ENCODE measurements around the gene CHD3.

The CHD3 gene

DNA sequence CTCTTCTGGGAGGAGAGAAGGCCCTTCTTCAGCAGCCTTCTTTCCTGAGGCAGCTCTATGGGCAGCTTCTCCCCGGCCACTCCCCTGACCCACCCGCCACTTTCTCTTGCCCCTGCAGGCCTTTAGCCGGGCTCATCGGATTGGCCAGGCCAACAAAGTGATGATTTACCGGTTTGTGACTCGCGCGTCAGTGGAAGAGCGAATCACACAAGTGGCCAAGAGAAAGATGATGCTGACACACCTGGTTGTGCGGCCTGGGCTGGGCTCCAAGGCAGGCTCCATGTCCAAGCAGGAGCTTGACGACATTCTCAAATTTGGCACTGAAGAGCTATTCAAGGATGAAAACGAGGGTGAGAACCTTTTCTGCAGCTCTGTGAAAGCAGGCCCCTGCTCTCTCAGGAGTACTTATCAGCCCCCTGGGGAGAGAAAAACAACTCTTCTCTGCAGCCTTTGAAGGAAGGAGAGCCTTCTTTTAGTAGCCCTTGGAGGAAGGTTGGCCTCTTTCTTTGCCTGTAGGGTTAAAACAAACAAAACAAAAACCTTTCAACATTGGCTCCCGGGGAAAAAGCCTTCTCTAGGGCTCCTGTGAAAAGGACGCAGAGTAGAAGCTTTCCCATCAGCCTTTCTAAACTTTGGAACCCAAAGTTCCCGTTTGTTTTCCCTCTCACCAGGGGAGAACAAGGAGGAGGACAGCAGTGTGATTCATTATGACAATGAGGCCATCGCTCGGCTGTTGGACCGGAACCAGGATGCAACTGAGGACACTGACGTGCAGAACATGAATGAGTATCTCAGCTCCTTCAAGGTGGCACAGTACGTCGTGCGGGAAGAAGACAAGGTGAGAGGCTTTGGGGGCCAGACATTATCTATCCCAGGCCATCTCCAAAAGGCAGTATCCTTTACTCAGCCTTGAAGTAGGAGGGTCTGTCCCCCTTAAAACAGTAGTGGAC, 14.8 kb downstream of the CHD3 start:
- no peak for DNase-seq

DNA sequence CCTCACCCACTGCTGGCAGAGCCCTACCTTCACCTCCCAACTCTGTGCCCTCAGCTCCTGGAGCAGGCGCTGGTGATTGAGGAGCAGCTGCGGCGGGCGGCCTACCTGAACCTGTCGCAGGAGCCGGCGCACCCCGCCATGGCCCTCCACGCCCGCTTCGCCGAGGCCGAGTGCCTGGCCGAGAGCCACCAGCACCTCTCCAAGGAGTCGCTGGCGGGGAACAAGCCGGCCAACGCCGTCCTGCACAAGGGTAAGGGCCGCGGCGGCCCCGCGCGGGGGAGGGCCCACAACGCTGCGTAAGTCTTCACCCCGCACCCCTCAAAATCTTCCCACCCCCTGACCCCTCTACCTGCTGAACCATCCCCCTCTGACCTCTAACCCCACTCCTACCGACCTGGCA, 20.5 kb downstream of the CHD3 start:
- DNase-seq, result no peak

DNA sequence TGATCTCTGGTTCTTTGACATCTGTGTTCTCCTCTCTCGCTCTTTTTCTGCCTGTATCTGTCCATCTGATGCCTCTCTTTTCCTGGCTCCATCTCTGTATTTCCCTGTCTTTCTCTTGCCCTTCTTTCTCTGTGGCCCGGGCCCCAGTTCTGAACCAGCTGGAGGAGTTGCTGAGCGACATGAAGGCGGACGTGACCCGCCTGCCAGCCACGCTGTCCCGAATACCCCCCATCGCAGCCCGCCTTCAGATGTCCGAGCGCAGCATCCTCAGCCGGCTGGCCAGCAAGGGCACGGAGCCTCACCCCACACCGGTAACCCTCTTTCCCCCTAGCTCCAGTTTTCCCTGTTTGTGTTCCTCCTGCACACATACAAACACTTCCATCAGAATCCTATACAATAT, 21.7 kb downstream of the CHD3 start:
- no peak for DNase-seq

DNA sequence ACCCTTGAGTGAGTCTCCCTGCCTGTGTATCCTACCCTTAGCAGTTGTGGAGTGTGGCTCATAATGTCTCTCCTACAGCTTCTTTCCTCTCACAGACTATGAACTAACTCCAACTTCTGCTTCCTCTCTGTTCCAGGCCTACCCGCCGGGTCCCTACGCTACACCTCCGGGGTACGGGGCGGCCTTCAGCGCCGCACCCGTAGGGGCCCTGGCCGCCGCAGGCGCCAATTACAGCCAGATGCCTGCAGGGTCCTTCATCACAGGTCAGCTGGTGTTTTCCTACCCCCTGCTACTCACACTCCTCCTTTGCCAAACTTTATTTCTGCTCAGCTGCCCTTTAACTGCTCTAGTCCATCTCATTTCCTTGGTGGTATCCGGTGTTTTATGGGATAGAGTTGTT, 22.1 kb downstream of the CHD3 start:
- no peak for DNase-seq

DNA sequence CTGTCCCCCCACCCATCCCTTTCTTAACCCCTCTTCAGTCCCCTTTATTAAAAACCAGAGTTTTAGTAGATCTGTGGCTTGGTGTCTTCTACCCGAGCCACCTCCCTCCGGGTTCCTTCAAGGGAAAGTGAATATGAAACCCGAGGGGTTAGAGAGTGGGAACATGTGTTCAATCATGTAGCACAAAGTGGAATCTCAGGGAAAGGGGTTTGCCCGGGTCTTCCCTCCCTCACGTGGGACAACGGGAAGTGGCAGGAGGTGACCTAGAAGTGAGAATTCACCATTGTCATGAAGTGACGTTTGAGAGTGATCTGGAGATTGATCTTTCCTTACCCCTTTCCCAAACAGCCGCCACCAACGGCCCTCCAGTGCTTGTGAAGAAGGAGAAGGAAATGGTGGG, 22.5 kb downstream of the CHD3 start:
- DNase-seq, result no peak

DNA sequence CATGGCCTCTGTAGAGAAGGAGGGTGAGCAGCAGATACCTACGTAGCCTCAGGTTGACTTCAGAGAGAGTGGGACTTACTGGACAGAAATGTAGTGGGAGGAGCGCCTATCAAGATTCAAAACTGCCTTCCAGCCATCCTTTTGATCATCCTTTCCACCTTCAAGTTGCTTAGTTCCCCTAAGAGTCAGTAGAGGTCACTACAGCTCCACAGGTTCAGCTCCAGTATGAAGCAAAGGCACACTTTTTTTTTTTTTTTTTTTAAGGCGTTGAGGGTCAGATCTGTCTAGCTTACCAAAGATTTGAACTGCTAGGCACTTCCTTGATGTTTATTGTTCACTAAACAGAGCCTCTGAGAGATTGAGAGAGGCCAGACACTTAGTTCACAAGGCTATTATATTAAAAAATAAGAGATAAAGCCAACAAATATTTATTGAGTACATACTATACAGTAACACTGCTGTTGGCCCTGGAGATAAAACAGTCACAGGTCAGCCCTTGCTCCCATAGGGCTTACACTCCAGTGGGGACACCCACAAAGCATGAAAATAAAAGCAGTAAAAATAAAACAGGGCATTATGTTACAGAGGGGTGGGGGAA, 24.4 kb downstream of the CHD3 start:
- peak; percentile 19 for DNase-seq

DNA sequence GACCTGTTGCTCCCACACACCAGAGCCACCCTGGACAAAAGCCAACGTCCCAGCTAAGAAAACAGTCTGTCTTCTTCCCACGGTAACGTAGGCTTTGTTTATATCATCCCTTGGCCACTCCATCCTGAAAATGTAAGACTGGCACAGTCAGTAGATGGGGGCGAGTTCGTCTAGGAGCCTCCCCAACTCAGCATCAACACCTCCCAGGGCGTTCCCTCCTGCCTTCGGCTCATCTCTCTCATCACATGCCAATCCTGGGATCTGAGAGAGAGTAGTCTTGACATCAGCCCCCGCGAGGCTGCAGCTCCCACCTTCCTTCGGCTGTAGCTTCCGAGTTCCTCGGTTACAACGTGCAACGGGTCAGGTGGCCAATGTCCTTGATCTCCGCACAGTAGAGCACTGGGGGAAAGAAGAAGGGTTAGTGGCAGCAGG, 26.6 kb downstream of the CHD3 start:
- no peak for DNase-seq

DNA sequence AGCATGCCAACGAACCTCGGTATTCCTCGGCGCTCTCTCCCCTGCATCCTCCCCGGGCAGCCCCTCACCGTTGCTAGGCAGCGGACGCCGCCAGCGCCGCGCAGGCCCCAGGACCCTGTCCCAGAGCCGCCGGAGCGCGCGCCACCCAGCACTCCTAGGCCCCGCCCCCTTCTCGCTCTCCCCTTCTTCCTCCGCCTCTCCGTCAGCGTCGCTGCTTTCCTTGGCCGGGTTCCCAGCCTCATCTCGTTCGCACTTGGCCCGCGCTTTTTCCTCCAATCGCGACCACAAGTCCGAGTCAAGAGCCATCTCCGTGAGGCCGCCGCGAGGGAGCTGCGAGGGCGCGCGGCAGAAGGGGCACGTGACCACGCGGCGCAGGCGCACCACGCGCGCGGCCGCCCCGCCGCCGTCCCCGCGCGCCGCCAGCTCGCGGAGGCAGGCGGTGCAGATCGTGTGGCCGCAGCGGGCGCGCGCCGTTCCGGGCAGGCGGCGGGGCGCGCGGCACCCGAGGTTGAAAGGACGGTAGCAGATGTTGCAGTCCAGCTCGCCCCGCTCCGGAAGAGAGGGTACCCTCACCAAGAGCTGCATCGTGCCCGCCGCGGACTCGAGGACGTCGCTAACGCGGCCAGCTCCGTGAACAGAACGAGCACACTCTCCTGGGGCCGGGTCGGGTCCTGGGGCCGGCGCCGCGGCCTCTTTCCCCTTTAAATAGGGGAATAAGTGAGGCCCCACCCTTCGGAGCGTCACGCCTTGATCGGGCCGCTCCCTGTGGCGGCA, 27.2 kb downstream of the CHD3 start, which contains the start of gene RNF227:
RNF227 (minus strand) TSS at position 679 of the 774 bp plus-strand sequence; CDS start at position 585, 94 bp downstream.
- DNase-seq, result peak; percentile 83

DNA sequence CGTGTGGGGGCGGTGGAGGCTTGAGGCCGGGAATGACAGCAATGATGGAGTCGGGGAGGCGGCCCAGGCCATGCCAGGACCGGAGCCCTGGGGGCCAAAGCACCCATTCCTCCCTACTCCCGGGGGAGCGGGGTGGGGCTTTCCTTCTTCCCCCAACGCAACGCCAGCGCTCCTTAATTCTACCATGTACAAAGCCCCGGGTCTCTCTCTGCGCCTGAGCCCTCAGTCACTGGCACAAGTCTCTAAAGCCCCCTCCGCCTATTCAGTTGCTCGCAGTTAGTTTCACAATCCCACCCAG, 27.7 kb downstream of the CHD3 start:
- no peak for DNase-seq

DNA sequence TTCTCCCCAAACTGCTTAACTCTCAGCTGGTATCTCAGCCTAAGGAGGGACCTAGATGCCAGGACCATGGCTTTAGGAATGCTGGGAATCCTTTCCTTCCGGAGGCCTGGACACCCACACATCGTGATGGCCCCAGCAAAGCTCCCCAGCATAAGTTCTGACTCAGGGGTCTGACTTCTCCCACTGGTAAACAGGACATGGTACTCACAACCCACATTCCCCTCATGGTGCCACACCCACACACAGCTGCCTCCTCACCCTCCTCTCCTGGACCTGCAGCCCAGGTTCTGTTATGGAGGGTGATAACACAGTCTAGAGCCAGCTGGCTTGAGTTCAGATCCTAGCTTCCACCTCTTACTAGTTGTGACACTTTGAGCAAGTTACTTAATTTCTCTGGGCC, 28.2 kb downstream of the CHD3 start:
- no peak for DNase-seq

DNA sequence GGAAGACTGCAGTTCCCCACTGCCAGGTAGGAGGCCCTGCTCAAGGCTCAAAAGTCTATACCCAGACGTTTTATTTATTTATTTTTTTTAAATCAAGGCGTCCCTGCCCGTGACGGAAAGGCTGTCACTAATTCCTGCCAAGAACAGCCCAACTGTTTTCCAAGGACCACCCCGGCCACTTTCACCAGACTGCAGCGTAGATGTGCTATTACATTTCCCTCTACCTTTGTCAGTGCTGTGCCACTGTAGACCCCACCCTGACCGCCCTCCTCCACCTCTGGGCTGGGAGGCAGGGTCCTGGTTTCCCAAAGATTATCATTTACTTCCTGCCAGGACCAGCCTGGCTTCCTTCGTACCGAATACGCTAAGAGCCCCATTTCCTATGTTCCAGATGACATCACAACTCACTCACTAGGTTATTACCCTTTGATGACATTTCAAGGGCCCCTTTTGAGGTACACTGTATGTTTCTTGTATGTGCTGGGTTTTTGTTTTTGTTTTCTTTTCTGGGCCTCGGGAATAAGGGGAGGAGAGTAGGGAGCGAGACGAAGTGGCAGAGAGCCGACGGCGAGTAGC, 33.8 kb downstream of the CHD3 start:
- DNase-seq, result no peak

DNA sequence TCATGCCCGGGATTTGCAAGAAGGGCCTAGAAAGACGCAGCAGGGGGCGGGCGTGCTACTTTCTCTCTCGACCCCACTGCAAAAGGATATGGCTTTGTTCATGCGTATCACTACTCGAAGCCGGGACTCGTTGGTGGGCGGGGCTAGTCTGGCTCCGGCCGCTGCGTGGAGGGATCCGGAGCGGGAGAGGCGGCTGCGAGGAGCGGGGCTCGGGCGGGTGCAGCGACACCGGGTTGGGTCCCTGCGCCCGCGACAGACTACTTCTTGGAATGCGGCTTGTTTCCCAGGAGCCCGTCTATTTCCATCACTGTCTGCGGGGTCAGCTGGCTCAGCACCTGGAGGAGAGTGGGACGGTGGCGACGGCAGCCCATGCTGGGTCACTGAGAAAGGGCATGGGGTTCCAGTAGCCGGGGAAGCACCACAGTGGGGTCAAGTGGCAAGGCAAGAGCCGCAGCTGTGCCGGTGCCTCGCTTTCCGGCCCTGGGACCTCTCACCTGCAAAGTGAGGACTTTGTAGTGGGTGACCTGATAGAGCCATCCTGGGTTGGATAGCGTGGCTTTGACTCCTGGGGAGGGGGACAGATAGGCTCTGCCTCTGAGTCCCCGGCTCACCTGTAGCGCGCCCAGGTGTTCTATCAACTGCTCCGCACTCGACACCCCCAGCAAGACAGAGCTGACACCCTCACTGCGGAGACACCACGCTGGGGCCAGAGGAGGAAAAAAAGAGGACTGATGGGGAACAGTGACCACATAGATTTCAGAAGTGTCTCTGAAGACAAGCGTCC, 34.4 kb downstream of the CHD3 start:
- peak; percentile 51 for DNase-seq

DNA sequence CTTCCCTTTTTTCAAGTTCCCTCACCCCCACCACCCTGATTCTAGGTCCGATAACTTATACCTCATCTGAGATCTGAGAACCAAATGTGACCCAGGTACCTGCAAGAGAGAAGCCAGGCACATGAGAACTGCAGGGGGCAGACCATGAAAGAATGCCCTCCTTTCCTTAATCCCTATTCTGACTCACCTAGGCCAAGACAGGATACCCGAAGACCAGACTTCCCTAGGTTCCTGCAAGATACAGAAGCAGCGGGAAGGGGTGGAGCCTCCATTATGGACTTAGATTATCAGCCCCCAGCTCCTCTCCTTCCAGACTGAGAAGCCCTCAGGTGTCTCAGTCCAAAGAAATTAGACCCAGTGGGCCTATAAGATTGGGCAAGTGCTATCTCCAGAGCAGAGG, 39.0 kb downstream of the CHD3 start:
- no peak for DNase-seq

DNA sequence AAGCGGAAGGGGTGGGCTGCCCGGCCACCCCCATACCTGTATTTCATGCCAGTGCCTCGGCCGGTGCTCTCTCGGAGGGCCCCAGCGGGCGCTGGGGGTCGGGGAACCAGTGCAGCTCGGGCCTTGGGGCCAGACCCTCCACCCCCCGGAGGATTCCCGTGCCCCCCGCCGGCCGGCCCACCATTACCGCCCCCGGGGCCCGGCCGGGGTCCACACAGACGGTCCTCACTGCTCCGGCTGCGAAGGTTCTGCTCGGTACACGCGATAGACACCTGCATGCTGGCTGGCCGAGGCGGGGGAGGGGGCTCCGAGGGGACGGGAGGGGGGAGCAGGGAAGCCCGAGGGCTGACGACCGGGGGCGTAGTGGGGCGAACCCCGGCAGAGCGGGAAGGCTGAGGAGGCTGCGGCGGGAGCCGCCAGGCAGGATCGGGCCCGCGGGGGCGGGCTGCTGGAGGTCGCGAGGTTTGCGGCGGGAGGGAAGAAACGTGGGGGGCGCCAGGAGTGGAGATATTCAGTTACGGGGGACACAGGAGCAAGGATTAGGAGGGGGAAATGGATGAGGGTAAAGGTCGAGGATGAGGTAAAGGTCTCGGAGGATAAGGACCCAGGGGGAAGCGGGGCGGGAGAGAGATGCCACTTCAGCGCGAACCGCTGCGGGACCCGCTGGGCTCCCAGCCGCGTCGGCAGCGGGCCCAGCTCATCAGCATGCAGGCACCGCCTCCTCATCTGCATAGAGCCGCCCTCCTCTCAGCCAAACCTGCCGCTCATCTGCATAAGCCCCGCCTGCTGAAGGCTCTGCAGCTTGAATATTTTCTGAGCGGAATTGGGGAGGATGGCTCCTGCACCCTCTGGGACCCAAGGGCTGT, 40.8 kb downstream of the CHD3 start, which contains the start of gene KCNAB3:
KCNAB3 (minus strand) TSS at position 699 of the 866 bp plus-strand sequence; CDS start at position 278, 421 bp downstream.
- DNase-seq, result peak; percentile 20

DNA sequence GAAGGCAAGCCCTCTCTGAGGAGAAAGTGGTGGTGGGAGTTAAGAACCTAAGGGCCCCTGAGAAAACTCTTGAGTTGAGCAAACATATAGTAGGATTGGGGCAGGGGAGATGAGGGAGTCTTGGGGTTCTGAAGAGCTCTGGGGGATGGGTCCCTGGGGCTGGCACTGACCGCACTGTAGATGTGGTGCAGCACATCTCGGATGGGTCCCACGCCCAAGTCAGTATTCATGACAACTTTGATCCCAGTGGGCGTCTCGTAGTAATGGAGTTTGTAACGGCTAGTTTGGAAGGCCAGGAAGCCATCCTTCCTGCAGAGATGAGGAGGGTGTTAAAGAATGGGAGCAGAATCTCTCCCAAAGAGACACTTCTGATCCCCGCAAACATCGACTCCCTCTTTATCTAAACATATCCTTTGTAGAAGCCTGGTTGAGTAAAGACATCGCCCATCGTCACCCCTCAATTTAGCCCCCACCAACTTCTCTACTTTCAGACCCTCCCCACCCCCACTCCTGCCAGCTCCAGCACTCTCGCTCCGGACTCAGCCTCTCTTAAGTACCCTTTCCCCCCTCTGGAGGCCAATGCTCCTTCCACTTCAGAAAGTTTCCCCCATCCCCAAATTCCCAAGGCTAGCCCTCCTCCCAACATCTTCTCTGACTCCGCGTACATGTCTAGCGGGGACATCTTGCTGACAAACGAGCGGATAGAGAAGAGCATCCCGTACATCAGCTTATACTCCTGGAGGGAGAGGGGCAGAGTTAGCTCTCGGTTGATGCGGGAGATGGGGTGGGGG, 42.4 kb downstream of the CHD3 start:
- DNase-seq, result no peak

DNA sequence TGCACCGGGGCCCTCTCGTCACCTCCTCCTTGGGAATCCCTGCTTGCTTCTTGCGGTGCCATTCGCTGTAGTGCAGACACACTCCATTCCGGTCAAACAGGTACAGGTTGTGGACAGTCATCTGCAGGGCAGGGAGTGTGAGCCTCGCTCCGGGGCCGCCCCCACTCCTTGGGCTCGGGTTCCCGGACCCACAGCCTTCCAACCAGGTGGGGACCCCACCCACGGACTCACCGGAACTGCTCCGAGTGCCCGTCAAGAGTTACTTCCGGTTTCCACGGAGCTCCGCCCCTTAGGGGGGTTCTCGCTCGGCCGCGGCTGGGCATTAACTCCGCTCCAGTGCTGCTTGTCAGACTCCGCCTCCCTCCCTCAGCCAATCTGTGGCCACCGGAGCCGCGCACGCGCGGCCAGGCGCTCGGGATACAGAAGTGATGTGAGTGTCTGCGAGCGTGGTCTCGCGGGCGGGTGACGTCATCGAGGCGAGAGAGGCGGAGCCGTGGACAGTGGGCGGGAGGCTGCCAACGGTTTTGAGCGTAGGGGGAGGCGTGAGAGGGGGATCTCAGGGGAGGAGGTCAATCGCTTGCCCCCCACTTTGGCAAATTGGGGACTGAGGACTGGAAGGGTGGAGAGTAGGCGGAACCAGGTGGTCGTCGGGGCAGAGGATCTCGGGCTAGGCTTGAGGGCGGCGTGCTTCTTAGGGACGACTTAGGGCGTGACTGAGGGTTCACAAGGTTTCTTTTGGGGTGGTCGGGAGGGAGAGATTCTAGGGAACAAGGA, 43.3 kb downstream of the CHD3 start, which contains the start of the genes CNTROB and TRAPPC1:
CNTROB (plus strand) TSS at position 498 of the 774 bp plus-strand sequence. CDS start 874 bp downstream, outside the sequence.
TRAPPC1 (minus strand) TSS at position 238 of the 774 bp plus-strand sequence; CDS start at position 121, 117 bp downstream.
- DNase-seq, result peak; percentile 92

DNA sequence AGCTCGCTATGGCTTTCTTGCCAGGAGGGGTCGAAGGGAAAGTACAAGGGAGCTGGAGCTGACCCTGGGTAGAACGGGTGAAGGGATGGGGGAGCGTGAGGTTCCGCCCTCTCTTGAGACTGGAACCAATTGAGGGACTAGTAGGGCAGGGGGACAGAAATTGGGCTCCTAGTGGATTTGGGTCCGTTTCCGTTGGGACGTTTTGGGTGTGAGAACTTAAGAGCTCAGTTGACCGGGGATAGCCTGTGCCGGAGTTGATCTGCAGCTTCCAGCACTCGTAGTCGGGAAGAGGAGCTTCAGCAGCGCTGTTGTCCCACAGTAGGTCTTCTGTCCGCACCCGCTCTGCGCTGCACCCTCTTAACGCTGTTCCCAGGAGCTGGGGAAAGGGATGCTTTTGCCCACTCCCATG, 43.9 kb downstream of the CHD3 start:
- DNase-seq, result no peak

DNA sequence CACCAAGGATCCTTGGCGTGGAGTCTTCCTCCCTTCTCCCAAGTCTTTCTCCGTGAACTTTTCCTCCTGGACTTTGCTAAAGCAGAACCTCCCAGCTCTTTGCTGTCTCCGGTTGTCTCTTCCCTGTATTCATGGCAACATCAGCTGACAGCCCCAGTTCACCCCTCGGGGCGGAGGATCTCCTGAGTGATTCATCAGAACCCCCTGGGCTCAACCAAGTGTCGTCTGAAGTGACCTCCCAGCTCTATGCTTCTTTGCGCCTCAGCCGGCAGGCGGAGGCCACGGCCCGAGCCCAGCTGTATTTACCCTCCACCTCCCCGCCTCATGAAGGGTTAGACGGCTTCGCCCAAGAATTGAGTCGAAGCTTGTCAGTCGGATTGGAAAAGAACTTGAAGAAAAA, 44.4 kb downstream of the CHD3 start:
- DNase-seq, result no peak

DNA sequence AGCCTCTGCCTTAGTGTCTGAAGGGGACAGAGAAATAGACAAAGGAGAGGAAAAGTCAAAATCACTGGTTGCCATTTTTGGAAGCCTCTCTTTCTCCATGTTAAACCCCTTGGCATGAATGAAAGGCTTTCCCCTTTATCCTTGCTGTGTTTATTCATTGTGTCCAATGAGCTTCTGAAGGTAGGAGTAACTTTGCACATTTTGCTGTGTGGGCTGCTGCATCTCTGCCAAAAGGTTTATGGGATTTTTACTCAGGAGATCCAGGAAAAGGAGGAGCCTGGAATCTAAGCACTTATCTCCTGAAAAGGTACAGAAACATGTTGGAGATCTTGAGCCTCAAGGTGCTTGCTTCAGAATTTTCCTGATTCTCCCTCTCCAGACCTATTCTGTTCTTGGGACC, 47.3 kb downstream of the CHD3 start:
- DNase-seq, result no peak
